HL-60 (cell line): ENCODE data around the gene MYO6.
"Not testable (repeated sequence)": the region's sequence is repeated elsewhere in the genome, so short reads cannot be mapped to it uniquely, and the experiment has no call there.

Source experiments
- DNase-seq, 2 experiments: peaks; one replicate each; pipeline ENCODE4 v3.0.0-alpha.2; 2010 to 2020; ENCODE audit warnings: low read depth in 1 of 2, low spot score in 1 of 2
- H3K27ac ChIP-seq: fragments of 250-450 bp; sonication (Bioruptor Pico); replicated peaks from 2 replicates; pipeline ENCODE4 v1.5.1; 2020; ENCODE audit warnings: mild to moderate bottlenecking, moderate library complexity
- H3K27me3 ChIP-seq: fragments of 250-450 bp; sonication (Bioruptor Pico); 2 replicates; pipeline ENCODE4 v1.5.1; 2021; ENCODE audit warnings: mild to moderate bottlenecking, moderate library complexity; ENCODE audit not compliant: insufficient read depth, poor library complexity, severe bottlenecking
- H3K4me3 ChIP-seq: replicated peaks from 2 replicates; pipeline ENCODE4 v1.5.1; 2011; ENCODE audit warnings: mild to moderate bottlenecking, control low read depth, low read length; ENCODE audit not compliant: insufficient read depth
- GABPA ChIP-seq: IDR thresholded peaks from 2 replicates; pipeline ENCODE4 v1.6.1; 2012; ENCODE audit warnings: low read depth
- POLR2AphosphoS5 ChIP-seq: IDR thresholded peaks from 2 replicates; pipeline ENCODE4 v1.6.1; 2012; ENCODE audit warnings: low read depth
- SPI1 ChIP-seq: IDR thresholded peaks from 2 replicates; pipeline ENCODE4 v1.6.1; 2012; ENCODE audit warnings: low read depth, mild to moderate bottlenecking, borderline replicate concordance
- long read RNA-seq: library from polyadenylated mRNA; unstranded; transcript quantifications from one replicate; pipeline ENCODE4 v2.0.0, GENCODE V29; 2020
- TF ChIP-seq, protein P1 (sequence below): IDR thresholded peaks from 2 replicates; pipeline ENCODE4 v1.6.1; 2012; ENCODE audit warnings: low read depth; ENCODE audit not compliant: insufficient replicate concordance
- TF ChIP-seq, protein P2 (sequence below): IDR thresholded peaks from one replicate; pipeline ENCODE4 v1.5.1; 2011; ENCODE audit warnings: low read length, control low read depth, inconsistent platforms; ENCODE audit not compliant: insufficient read depth

Gene MYO6
- long read RNA-seq, partial matches to known transcripts: 10 of 10 reads
- long read RNA-seq, other reads (novel, unspliced or antisense): 0 of 10 reads

DNA sequence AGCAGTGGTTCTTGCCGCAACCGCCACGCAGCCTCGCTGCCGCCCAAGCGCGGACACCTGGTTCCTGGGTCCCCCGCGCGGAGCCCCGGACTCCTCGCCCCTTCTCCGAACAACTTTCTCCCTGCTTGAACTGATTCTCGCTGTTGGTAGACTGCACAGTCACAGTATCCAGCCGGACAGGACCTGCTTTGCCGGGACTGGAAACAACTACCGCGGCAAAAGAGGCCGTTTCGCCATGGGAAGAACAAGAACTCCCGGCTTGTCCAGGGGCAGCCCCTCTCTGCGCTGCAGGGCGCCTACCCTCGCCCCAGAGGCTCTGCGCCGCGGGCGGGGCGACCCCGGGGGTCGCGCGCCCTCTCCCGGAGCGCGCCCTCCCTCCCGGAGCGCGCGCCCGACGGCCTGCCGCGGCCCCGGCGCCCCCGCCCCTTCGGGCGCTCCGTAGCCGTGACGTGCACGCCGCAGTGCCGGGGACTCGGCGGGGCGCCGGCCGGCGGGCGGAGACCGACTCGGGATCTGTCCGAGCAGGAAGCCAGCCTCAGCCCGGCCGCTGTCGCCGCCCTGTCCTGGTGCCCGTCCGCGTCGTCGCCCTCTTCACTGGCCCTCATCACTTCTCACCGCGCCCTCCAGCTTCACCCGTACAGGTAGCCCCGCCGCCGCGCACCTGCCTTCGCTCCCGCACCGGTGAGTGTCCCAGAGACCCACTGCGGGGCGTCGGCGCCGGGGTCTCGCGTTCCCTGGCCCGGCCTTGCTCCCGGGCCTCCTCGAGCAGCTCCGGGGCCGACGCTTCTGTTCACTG lies at the start of gene MYO6:
TSS of gene MYO6 (plus strand) at position 497 of the 796 bp plus-strand sequence. CDS start 68,309 bp downstream, outside the sequence.
- Histone ChIP-seq H3K27ac (no peak within 1 kb of the TSS), H3K4me3 (peak within 1 kb of the TSS; percentile 50), H3K27me3 (peaks cover 21% of the 10 kb centered on the region)
- peak in 1 of 2 experiments; percentile 14 for DNase-seq
- TF ChIP-seq POLR2AphosphoS5 (no peak), SPI1 (no peak), GABPA (no peak)
- TF ChIP-seq, protein P1, sequence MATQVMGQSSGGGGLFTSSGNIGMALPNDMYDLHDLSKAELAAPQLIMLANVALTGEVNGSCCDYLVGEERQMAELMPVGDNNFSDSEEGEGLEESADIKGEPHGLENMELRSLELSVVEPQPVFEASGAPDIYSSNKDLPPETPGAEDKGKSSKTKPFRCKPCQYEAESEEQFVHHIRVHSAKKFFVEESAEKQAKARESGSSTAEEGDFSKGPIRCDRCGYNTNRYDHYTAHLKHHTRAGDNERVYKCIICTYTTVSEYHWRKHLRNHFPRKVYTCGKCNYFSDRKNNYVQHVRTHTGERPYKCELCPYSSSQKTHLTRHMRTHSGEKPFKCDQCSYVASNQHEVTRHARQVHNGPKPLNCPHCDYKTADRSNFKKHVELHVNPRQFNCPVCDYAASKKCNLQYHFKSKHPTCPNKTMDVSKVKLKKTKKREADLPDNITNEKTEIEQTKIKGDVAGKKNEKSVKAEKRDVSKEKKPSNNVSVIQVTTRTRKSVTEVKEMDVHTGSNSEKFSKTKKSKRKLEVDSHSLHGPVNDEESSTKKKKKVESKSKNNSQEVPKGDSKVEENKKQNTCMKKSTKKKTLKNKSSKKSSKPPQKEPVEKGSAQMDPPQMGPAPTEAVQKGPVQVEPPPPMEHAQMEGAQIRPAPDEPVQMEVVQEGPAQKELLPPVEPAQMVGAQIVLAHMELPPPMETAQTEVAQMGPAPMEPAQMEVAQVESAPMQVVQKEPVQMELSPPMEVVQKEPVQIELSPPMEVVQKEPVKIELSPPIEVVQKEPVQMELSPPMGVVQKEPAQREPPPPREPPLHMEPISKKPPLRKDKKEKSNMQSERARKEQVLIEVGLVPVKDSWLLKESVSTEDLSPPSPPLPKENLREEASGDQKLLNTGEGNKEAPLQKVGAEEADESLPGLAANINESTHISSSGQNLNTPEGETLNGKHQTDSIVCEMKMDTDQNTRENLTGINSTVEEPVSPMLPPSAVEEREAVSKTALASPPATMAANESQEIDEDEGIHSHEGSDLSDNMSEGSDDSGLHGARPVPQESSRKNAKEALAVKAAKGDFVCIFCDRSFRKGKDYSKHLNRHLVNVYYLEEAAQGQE: no peak
- TF ChIP-seq, protein P2, sequence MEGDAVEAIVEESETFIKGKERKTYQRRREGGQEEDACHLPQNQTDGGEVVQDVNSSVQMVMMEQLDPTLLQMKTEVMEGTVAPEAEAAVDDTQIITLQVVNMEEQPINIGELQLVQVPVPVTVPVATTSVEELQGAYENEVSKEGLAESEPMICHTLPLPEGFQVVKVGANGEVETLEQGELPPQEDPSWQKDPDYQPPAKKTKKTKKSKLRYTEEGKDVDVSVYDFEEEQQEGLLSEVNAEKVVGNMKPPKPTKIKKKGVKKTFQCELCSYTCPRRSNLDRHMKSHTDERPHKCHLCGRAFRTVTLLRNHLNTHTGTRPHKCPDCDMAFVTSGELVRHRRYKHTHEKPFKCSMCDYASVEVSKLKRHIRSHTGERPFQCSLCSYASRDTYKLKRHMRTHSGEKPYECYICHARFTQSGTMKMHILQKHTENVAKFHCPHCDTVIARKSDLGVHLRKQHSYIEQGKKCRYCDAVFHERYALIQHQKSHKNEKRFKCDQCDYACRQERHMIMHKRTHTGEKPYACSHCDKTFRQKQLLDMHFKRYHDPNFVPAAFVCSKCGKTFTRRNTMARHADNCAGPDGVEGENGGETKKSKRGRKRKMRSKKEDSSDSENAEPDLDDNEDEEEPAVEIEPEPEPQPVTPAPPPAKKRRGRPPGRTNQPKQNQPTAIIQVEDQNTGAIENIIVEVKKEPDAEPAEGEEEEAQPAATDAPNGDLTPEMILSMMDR: no peak

DNA sequence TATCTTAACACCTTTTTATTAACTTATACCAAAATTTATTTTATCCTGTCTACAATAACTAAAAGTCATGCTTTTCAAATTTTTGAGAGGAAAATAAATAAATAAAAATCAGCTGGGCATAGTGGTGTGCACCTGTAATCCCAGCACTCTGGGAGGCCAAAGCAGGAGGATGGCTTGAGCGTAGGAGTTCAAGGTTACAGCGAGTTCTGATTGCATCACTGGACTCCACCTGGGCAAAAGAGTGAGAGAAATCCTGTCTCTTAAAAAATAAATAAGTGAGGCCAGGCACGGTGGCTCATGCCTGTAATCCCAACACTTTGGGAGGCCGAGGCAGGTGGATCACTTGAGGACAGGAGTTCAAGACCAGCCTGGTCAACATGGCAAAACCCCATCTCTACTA lies 40.7 kb upstream of the MYO6 start:
- H3K27me3 ChIP-seq, DNase-seq, H3K4me3 ChIP-seq, H3K27ac ChIP-seq: not testable (repeated sequence)

DNA sequence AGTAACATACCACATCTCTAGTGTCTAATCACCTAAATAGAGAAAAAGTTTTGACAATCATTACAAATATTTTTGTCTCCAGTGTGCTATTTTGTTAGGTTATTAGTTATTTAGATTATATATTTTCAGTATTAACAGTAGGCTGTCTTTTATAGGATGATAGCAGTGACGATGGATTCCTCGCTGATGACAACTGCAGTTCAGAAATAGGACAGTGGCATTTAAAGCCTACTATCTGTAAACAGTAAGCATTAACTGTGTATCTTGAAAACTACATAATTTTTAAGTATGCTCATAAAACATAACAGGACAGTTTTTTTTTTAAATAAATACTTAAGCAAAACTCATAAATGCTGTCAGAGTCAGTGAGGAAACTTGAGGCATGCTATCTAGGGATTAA lies 37.9 kb upstream of the MYO6 start:
- no peak overlapping the region for H3K27ac ChIP-seq
- no peaks in the 10 kb centered on the region for H3K27me3 ChIP-seq
- DNase-seq: no peak
- TF ChIP-seq, protein P2: no peak
- TF ChIP-seq SPI1 (no peak), GABPA (no peak), POLR2AphosphoS5 (no peak)
- TF ChIP-seq, protein P1: no peak
- no peak overlapping the region for H3K4me3 ChIP-seq

DNA sequence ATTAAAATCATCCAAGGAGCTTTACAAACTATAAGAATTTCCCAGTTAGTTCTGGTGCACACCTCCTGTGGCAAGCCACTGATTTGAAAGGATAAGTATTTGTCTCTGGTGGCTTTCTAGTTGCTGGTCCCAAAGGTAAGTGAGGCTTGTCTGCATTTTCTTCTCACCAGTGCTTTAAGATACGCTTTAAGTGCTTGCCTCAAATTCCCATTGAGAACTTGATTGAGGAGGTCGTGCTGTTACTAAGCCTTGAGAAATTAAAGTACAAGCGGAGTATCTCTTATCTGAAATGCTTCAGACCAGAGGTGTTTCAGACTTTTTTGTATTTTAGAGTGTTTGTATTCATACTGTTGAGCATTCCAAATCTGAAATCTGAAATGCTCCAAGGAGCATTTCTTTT lies 29.9 kb upstream of the MYO6 start:
- Histone ChIP-seq H3K4me3 (no peak overlapping the region), H3K27ac (no peak overlapping the region), H3K27me3 (no peaks in the 10 kb centered on the region)
- TF ChIP-seq GABPA: no peak
- TF ChIP-seq, protein P2: no peak
- TF ChIP-seq POLR2AphosphoS5: no peak
- no peak for TF ChIP-seq SPI1
- TF ChIP-seq, protein P1: no peak
- no peak for DNase-seq
